ENCODE data around the gene LENG9.

- TF ChIP-seq CTCF (IDR thresholded peaks at IDR 0.05 in 4 of 5, conservative IDR thresholded peaks at IDR 0.05 in 1 of 5), result no peak
- TF ChIP-seq POLR2A (IDR thresholded peaks at IDR 0.05), result no peak
Observed at GRCh38 chr19:54507824-54508223, 44.2 kb upstream of the LENG9 start.

Measured in gastrocnemius medialis (tissue), 4 donors.